ENCODE measurements around the gene ACP6. TPM values are rescaled to one million over a fixed set of nuclear protein-coding genes. Genes with fewer than 3 reads are reported as not detected.

ACP6 gene
- total RNA-seq, 1 experiment from 2014 or later, result 14.4 TPM

GRCh38 chr1:147603986-147604385, 66.3 kb downstream of the ACP6 start:
- no peak for DNase-seq (ENCODE audit: low spot score)
- no peak for TF ChIP-seq CTCF (conservative IDR thresholded peaks at IDR 0.05; ENCODE audit: low read depth, low read length)
- no peak for TF ChIP-seq EZH2 (IDR thresholded peaks at IDR 0.05; ENCODE audit: borderline replicate concordance, low read depth, low read length, poor library complexity, severe bottlenecking)
- ChIA-PET CTCF (no interaction called here), POLR2A (ENCODE audit: low non-redundant PET) (no interaction called here)
- H3K4me1 ChIP-seq (ENCODE audit: insufficient read depth, low read length, poor library complexity, severe bottlenecking), result peaks cover 5% of the 10 kb centered on the region
- no peaks in the 10 kb centered on the region for H3K9me3 ChIP-seq (ENCODE audit: low read depth, low read length, poor library complexity, severe bottlenecking)
- intact Hi-C loops (cut with micrococcal nuclease; ENCODE audit: unreplicated experiment), result no loop called here
- peaks cover 23% of the 10 kb centered on the region for H3K36me3 ChIP-seq (ENCODE audit: insufficient read depth, low read length, poor library complexity, severe bottlenecking)
- H3K27me3 ChIP-seq (replicated peaks; ENCODE audit: insufficient read depth, low read depth, low read length, poor library complexity), result no peaks in the 10 kb centered on the region
- no TSS peak for BruUV-seq (replicated peaks)
- no peak overlapping the region for H3K4me3 ChIP-seq (ENCODE audit: low read depth, low read length, poor library complexity, severe bottlenecking)
- no peak overlapping the region for H3K27ac ChIP-seq (ENCODE audit: low read depth, low read length, poor library complexity, severe bottlenecking)

GRCh38 chr1:147600119-147601111, 69.9 kb downstream of the ACP6 start:
- H3K36me3 ChIP-seq (ENCODE audit: insufficient read depth, low read length, poor library complexity, severe bottlenecking), result peaks cover 7% of the 10 kb centered on the region
- peak; percentile 4 for DNase-seq (ENCODE audit: low spot score)
- TF ChIP-seq EZH2 (IDR thresholded peaks at IDR 0.05; ENCODE audit: borderline replicate concordance, low read depth, low read length, poor library complexity, severe bottlenecking) (no peak), CTCF (conservative IDR thresholded peaks at IDR 0.05; ENCODE audit: low read depth, low read length) (no peak)
- H3K4me3 ChIP-seq (ENCODE audit: low read depth, low read length, poor library complexity, severe bottlenecking), result peak overlapping the region; percentile 56
- ChIA-PET POLR2A (ENCODE audit: low non-redundant PET) (no interaction called here), CTCF (no interaction called here)
- H3K9me3 ChIP-seq (ENCODE audit: low read depth, low read length, poor library complexity, severe bottlenecking), result no peaks in the 10 kb centered on the region
- H3K4me1 ChIP-seq (ENCODE audit: insufficient read depth, low read length, poor library complexity, severe bottlenecking), result peaks cover 5% of the 10 kb centered on the region
- H3K27me3 ChIP-seq (replicated peaks; ENCODE audit: insufficient read depth, low read depth, low read length, poor library complexity), result no peaks in the 10 kb centered on the region
- peak overlapping the region; percentile 78 for H3K27ac ChIP-seq (ENCODE audit: low read depth, low read length, poor library complexity, severe bottlenecking)
- BruUV-seq (replicated peaks), result no TSS peak
- intact Hi-C loops (cut with micrococcal nuclease; ENCODE audit: unreplicated experiment), result no loop called here

GRCh38 chr1:147599362-147600118, 70.8 kb downstream of the ACP6 start:
- ChIA-PET POLR2A (ENCODE audit: low non-redundant PET) (no interaction called here), CTCF (interaction anchor here (0.7 kb wide), 1 partner anchor 24 kb away, joined by 7 read pairs; no protein-coding TSS in a partner anchor)
- Histone ChIP-seq H3K9me3 (ENCODE audit: low read depth, low read length, poor library complexity, severe bottlenecking) (no peaks in the 10 kb centered on the region), H3K4me1 (ENCODE audit: insufficient read depth, low read length, poor library complexity, severe bottlenecking) (peaks cover 5% of the 10 kb centered on the region), H3K4me3 (ENCODE audit: low read depth, low read length, poor library complexity, severe bottlenecking) (peak overlapping the region; percentile 56), H3K36me3 (ENCODE audit: insufficient read depth, low read length, poor library complexity, severe bottlenecking) (no peaks in the 10 kb centered on the region), H3K27me3 (replicated peaks; ENCODE audit: insufficient read depth, low read depth, low read length, poor library complexity) (no peaks in the 10 kb centered on the region), H3K27ac (ENCODE audit: low read depth, low read length, poor library complexity, severe bottlenecking) (peak overlapping the region; percentile 70)
- peak; percentile 97 for DNase-seq (ENCODE audit: low spot score)
- intact Hi-C loops (cut with micrococcal nuclease; ENCODE audit: unreplicated experiment), result loop anchor here (1.0 to 5.0 kb wide), 2 partner anchors 58 to 73 kb away; partner anchors contain the start of genes ACP6 and BCL9
- BruUV-seq (replicated peaks), result no TSS peak
- TF ChIP-seq CTCF (conservative IDR thresholded peaks at IDR 0.05; ENCODE audit: low read depth, low read length) (no peak), EZH2 (IDR thresholded peaks at IDR 0.05; ENCODE audit: borderline replicate concordance, low read depth, low read length, poor library complexity, severe bottlenecking) (no peak)
